K562 (cell line): ENCODE results near the gene GUCY2D. TPM values are rescaled to one million over a fixed set of nuclear protein-coding genes. Genes with fewer than 3 reads are reported as not detected.
A peak's percentile ranks its signal among the peaks of the same experiment; 100 is the strongest.

ENCODE experiments used
- CLOCK ChIP-seq: fragments of 250-450 bp; sonication (Bioruptor Pico); IDR thresholded peaks from 2 replicates; pipeline ENCODE4 v1.4.0; 2020; ENCODE audit warnings: mild to moderate bottlenecking, moderate library complexity, borderline replicate concordance
- FOXJ3 ChIP-seq: sonication (generic); formaldehyde crosslinking; IDR thresholded peaks from 2 replicates; pipeline ENCODE4 v1.4.0; 2020; ENCODE audit warnings: mild to moderate bottlenecking, missing genetic modification reagents
- HDAC8 ChIP-seq: fragments of 450-650 bp; IDR thresholded peaks from 2 replicates; pipeline ENCODE4 v1.6.1; 2016; ENCODE audit warnings: mild to moderate bottlenecking, missing genetic modification characterization, moderate library complexity, missing compliant biosample characterization
- PRPF4 ChIP-seq: fragments of 200-400 bp; formaldehyde crosslinking; IDR thresholded peaks from one replicate; pipeline ENCODE4 v1.6.1; 2017; ENCODE audit warnings: low read length, low read depth, mild to moderate bottlenecking; ENCODE audit not compliant: insufficient read depth, poor library complexity, severe bottlenecking
- ZNF232 ChIP-seq: sonication (generic); formaldehyde crosslinking; IDR thresholded peaks from 2 replicates; pipeline ENCODE4 v1.8.0; 2022; ENCODE audit warnings: mild to moderate bottlenecking, missing genetic modification reagents
- polyA plus RNA-seq, 8 experiments: library from polyadenylated mRNA; depleted of rRNA in 4 of 8; stranded (reverse) in 5 of 8; unstranded in 3 of 8; fragments of >200 nt; fragmentation: Nextera tagmentation in 2 of 8; fragmentation: Illumina TruSeq in 1 of 8; extraction: Ambion mirVana in 2 of 8; extraction: Trizol in 1 of 8; gene quantifications; 2 replicates each; pipeline versions ENCODE4 v1.2.1 to v1.2.3, GENCODE V29; 2011 to 2014; ENCODE audit warnings: inconsistent platforms in 1 of 8, missing spikeins in 1 of 8
- total RNA-seq, 7 experiments: library from RNA; depleted of rRNA in 6 of 7; stranded (reverse); fragments of >200 nt in 6 of 7; fragmentation: Illumina TruSeq in 2 of 7; extraction: Trizol in 2 of 7; gene quantifications; 2 replicates each; pipeline versions ENCODE4 v1.2.1 to v1.2.3, GENCODE V29; 2011 to 2021; ENCODE audit warnings: low replicate concordance in 1 of 7
- TF ChIP-seq, protein P1 (sequence below): sonication (generic); formaldehyde crosslinking; IDR thresholded peaks from 2 replicates; pipeline ENCODE4 v1.5.0; 2020; ENCODE audit warnings: missing genetic modification reagents
- TF ChIP-seq, protein P2 (sequence below): sonication (generic); formaldehyde crosslinking; IDR thresholded peaks from 2 replicates; pipeline ENCODE4 v1.9.0; 2022; ENCODE audit warnings: mild to moderate bottlenecking, missing genetic modification reagents

The GUCY2D gene
- total and polyA plus RNA-seq, 9 of the 15 experiments (the other 6 are each of a cell fraction or from before 2014, with no cell fraction given) = 0.05 TPM; not detected in 8

DNA sequence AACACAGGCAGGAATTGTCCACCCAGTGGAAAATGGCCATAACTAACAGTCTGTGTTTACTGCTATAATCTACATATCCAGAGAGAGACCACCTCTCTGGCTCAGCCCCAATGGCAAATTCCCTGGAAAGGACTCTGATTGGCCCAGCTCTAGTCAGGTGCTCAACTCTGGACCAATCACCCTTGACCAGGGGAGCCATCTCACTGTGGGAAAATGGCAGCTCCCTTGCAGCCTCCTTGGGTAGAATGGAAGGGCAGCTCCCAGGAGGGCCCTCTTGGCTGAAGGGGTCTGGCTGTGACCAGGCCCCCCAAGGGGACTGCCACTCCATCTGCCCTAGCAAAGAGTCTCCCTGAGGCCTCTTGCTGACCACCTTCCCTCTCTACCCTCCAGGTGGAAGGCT lies 39.6 kb downstream of the GUCY2D start (continued):
- TF ChIP-seq CLOCK (CRISPR knock-in tag) (no peak), HDAC8 (tag) (no peak), PRPF4 (no peak), FOXJ3 (CRISPR knock-in tag) (no peak), ZNF232 (CRISPR knock-in tag) (no peak)
- TF ChIP-seq, protein P1, sequence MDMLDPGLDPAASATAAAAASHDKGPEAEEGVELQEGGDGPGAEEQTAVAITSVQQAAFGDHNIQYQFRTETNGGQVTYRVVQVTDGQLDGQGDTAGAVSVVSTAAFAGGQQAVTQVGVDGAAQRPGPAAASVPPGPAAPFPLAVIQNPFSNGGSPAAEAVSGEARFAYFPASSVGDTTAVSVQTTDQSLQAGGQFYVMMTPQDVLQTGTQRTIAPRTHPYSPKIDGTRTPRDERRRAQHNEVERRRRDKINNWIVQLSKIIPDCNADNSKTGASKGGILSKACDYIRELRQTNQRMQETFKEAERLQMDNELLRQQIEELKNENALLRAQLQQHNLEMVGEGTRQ (CRISPR knock-in tag) = peak; percentile 46; the same call in 1 of the 2 replicates
- TF ChIP-seq, protein P2, sequence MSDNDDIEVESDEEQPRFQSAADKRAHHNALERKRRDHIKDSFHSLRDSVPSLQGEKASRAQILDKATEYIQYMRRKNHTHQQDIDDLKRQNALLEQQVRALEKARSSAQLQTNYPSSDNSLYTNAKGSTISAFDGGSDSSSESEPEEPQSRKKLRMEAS = no peak
